ENCODE measurements around the gene RIPPLY1.

RIPPLY1 gene

DNA sequence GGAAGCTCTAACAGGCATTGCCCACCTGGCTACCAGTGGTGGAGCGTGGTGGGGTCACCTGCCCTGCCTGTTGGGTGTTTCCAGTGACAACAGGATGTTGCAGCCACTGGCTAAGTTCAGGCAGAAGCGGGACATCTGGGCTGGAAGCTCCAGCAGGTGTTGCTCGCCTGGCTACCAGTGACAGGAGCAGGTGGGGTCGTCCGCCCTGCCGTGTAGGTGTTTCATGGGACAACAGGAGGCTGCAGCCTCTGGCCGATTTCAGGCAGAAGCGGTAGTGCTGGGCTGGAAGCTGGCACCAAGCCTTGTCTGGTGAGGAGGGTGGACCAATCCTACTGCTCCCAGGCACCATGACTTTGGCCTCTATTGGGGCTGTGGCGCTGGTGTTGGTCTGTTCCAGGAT, 39.4 kb downstream of the RIPPLY1 start:
- H3K4me3 ChIP-seq (ENCODE audit: low read depth, low read length), result no peak overlapping the region
- H3K9me3 ChIP-seq (ENCODE audit: control insufficient read depth, insufficient read depth, low read depth, low read length), result peaks cover 2% of the 10 kb centered on the region; the same call in 1 of the 2 replicates
- H3K27ac ChIP-seq (ENCODE audit: extremely low read depth, low read depth, low read length), result no peak overlapping the region
- ChIA-PET POLR2A (no interaction called here), CTCF (interaction anchor here (0.6 to 1.7 kb wide), 13 partner anchors 8 to 914 kb away, joined by 3 to 8 read pairs (median 4); partner anchors contain the start of gene NCBP2L)
- H3K36me3 ChIP-seq (ENCODE audit: control insufficient read depth in 2 of 2, insufficient read depth in 1 of 2, low read length in 2 of 2), result no peaks in the 10 kb centered on the region
- TF ChIP-seq ZNF311 (tag by site-specific recombination; IDR thresholded peaks at IDR 0.05; ENCODE audit: borderline replicate concordance), result no peak
- no peak for TF ChIP-seq SETDB1 (IDR thresholded peaks at IDR 0.05; ENCODE audit: insufficient read length, low read length)
- no peak for TF ChIP-seq HOXC10 (CRISPR knock-in tag; IDR thresholded peaks at IDR 0.05)
- no peak for TF ChIP-seq ZBTB7A (tag by site-specific recombination; IDR thresholded peaks at IDR 0.05; ENCODE audit: low read depth)
- no peaks in the 10 kb centered on the region for H3K4me1 ChIP-seq (ENCODE audit: control insufficient read depth, insufficient read depth, low read length)

DNA sequence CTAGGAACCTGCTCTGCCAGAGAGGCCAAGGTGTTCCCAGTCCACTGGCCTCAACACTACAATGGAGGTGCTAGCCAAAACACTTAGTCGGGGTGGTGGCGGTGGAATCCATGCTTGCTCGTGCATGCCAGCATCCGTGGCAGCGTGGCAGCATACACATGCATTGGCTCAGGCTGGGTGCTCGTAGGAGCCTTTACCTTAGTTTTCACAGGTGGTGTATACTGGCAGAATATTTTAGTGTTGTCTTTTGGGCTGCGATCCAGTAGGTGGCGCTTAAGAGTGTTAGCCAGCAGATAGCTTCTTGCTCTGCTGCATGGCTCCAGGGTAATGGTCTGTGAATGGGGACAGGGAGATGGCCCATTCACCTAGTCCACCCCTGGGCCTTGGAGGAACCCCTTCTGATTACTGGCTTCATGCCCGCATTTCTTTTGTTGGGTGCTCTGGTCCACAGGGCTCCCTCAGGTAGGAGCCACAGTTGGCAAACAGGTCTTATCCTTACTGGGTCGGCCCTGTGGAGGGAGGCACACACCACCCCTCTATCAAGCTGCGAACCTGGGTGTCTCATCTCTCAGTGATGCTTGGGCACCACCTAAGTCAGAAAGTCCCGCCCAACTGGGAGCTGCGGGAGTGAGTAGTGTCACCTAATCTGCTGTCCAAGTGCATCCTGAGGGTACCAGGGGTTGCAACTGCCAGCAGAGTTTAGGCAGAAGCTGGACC, 40.0 kb downstream of the RIPPLY1 start:
- Histone ChIP-seq H3K36me3 (ENCODE audit: control insufficient read depth in 2 of 2, insufficient read depth in 1 of 2, low read length in 2 of 2) (no peaks in the 10 kb centered on the region), H3K4me3 (ENCODE audit: low read depth, low read length) (no peak overlapping the region), H3K27ac (ENCODE audit: extremely low read depth, low read depth, low read length) (no peak overlapping the region), H3K4me1 (ENCODE audit: control insufficient read depth, insufficient read depth, low read length) (no peaks in the 10 kb centered on the region), H3K9me3 (ENCODE audit: control insufficient read depth, insufficient read depth, low read depth, low read length) (peaks cover 2% of the 10 kb centered on the region; the same call in 1 of the 2 replicates)
- TF ChIP-seq ZNF654 (tag by site-specific recombination; IDR thresholded peaks at IDR 0.05; ENCODE audit: low read depth) (peak; percentile 37), ZBTB21 (tag by site-specific recombination; IDR thresholded peaks at IDR 0.05) (no peak), ZNF610 (tag by site-specific recombination; IDR thresholded peaks at IDR 0.05; ENCODE audit: borderline replicate concordance) (no peak)
- TF ChIP-seq, protein P1, sequence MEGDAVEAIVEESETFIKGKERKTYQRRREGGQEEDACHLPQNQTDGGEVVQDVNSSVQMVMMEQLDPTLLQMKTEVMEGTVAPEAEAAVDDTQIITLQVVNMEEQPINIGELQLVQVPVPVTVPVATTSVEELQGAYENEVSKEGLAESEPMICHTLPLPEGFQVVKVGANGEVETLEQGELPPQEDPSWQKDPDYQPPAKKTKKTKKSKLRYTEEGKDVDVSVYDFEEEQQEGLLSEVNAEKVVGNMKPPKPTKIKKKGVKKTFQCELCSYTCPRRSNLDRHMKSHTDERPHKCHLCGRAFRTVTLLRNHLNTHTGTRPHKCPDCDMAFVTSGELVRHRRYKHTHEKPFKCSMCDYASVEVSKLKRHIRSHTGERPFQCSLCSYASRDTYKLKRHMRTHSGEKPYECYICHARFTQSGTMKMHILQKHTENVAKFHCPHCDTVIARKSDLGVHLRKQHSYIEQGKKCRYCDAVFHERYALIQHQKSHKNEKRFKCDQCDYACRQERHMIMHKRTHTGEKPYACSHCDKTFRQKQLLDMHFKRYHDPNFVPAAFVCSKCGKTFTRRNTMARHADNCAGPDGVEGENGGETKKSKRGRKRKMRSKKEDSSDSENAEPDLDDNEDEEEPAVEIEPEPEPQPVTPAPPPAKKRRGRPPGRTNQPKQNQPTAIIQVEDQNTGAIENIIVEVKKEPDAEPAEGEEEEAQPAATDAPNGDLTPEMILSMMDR (tag by site-specific recombination; IDR thresholded peaks at IDR 0.05), result peak; percentile 27; the same call in 1 of the 2 replicates
- ChIA-PET POLR2A (no interaction called here), CTCF (interaction anchor here (0.6 to 1.7 kb wide), 16 partner anchors 9 to 1116 kb away, joined by 3 to 8 read pairs (median 4); partner anchors contain the start of gene NCBP2L)
